HG03520 (cell line): ENCODE results near the gene SYNPR.

Experiments
- ATAC-seq: cut with Tn5 transposase; IDR thresholded peaks from one replicate; pipeline ENCODE4 v1.9.1; 2021; ENCODE audit warnings: mild to moderate bottlenecking, moderate library complexity; ENCODE audit not compliant: unreplicated experiment

Gene SYNPR

GRCh38 chr3:63303238-63303637, 25.1 kb downstream of the SYNPR start:
- ATAC-seq = no peak

GRCh38 chr3:63304421-63304820, 26.3 kb downstream of the SYNPR start:
- no peak for ATAC-seq

GRCh38 chr3:63308072-63308471, 30.0 kb downstream of the SYNPR start:
- no peak for ATAC-seq

- ATAC-seq = no peak
Observed at GRCh38 chr3:63309768-63310167, 31.7 kb downstream of the SYNPR start.

GRCh38 chr3:63323766-63324165, 45.7 kb downstream of the SYNPR start:
- no peak for ATAC-seq

- no peak for ATAC-seq
Observed at GRCh38 chr3:63324621-63325020, 46.5 kb downstream of the SYNPR start.

GRCh38 chr3:63325386-63325785, 47.3 kb downstream of the SYNPR start:
- no peak for ATAC-seq

- ATAC-seq = no peak
Observed at GRCh38 chr3:63328365-63328764, 50.3 kb downstream of the SYNPR start.

- no peak for ATAC-seq
Observed at GRCh38 chr3:63331520-63331919, 53.4 kb downstream of the SYNPR start.

GRCh38 chr3:63333815-63334214, 55.7 kb downstream of the SYNPR start:
- no peak for ATAC-seq

GRCh38 chr3:63338351-63338750, 60.2 kb downstream of the SYNPR start:
- no peak for ATAC-seq

GRCh38 chr3:63343674-63344073, 65.6 kb downstream of the SYNPR start:
- ATAC-seq = no peak

- no peak for ATAC-seq
Observed at GRCh38 chr3:63344661-63345060, 66.6 kb downstream of the SYNPR start.

GRCh38 chr3:63349583-63350573, 71.8 kb downstream of the SYNPR start:
- peak; percentile 63 for ATAC-seq

GRCh38 chr3:63351159-63352007, 73.3 kb downstream of the SYNPR start:
- ATAC-seq = peak; percentile 74

- ATAC-seq = no peak
Observed at GRCh38 chr3:63352008-63352279, 73.8 kb downstream of the SYNPR start.

GRCh38 chr3:63353383-63353782, 75.3 kb downstream of the SYNPR start:
- ATAC-seq = no peak

- ATAC-seq = no peak
Observed at GRCh38 chr3:63354160-63354559, 76.1 kb downstream of the SYNPR start.

- no peak for ATAC-seq
Observed at GRCh38 chr3:63355809-63356208, 77.7 kb downstream of the SYNPR start.

GRCh38 chr3:63364495-63364894, 86.4 kb downstream of the SYNPR start:
- no peak for ATAC-seq

- ATAC-seq = no peak
Observed at GRCh38 chr3:63364910-63365309, 86.8 kb downstream of the SYNPR start.

GRCh38 chr3:63365671-63366070, 87.6 kb downstream of the SYNPR start:
- no peak for ATAC-seq
